HepG2 (cell line): Measurements from ENCODE around the gene AQP10. TPM values are rescaled to one million over a fixed set of nuclear protein-coding genes. Genes with fewer than 3 reads are reported as not detected.

Experiments
- CC2D1A ChIP-seq: sonication (generic); formaldehyde crosslinking; IDR thresholded peaks from 2 replicates; pipeline ENCODE4 v1.8.1; 2023; ENCODE audit warnings: mild to moderate bottlenecking, missing genetic modification reagents
- ERF ChIP-seq: IDR thresholded peaks from 2 replicates; pipeline ENCODE4 v1.6.1; 2018; ENCODE audit warnings: missing biosample characterization, missing genetic modification reagents
- GABPA ChIP-seq, 2 experiments: IDR thresholded peaks; 2 replicates each; pipeline ENCODE4 v1.6.1; 2011 to 2016; ENCODE audit warnings: low read depth in 2 of 2, low read length in 1 of 2, missing biosample characterization in 1 of 2, missing genetic modification characterization in 1 of 2
- HNRNPK ChIP-seq: fragments of 200-400 bp; formaldehyde crosslinking; IDR thresholded peaks from 2 replicates; pipeline ENCODE4 v1.6.1; 2018; ENCODE audit warnings: low read length, low read depth, moderate library complexity, mild to moderate bottlenecking; ENCODE audit not compliant: poor library complexity, severe bottlenecking
- MAF1 ChIP-seq: sonication (generic); formaldehyde crosslinking; IDR thresholded peaks from 2 replicates; pipeline ENCODE4 v1.5.0; 2020; ENCODE audit warnings: missing genetic modification reagents, borderline replicate concordance
- MED8 ChIP-seq: sonication (generic); formaldehyde crosslinking; IDR thresholded peaks from 2 replicates; pipeline ENCODE4 v1.8.1; 2023; ENCODE audit warnings: mild to moderate bottlenecking, missing genetic modification reagents; ENCODE audit not compliant: insufficient replicate concordance
- MIXL1 ChIP-seq: IDR thresholded peaks from 2 replicates; pipeline ENCODE4 v1.6.1; 2016
- NFIB ChIP-seq: sonication (generic); formaldehyde crosslinking; IDR thresholded peaks from 2 replicates; pipeline ENCODE4 v1.9.0; 2021; ENCODE audit warnings: missing genetic modification reagents, mild to moderate bottlenecking, borderline replicate concordance
- PCBP2 ChIP-seq: fragments of 200-400 bp; formaldehyde crosslinking; optimal IDR thresholded peaks from 2 replicates; pipeline ENCODE3; 2018; ENCODE audit warnings: low read length, low read depth; ENCODE audit not compliant: poor library complexity, severe bottlenecking
- PHB2 ChIP-seq: fragments of 450-650 bp; IDR thresholded peaks from 2 replicates; pipeline ENCODE4 v1.6.1; 2018; ENCODE audit not compliant: partially characterized antibody
- RARG ChIP-seq: sonication (generic); formaldehyde crosslinking; IDR thresholded peaks from 2 replicates; pipeline ENCODE4 v1.4.0; 2020; ENCODE audit warnings: low read depth, mild to moderate bottlenecking, missing genetic modification reagents
- REXO4 ChIP-seq: sonication (generic); formaldehyde crosslinking; IDR thresholded peaks from 2 replicates; pipeline ENCODE4 v1.8.0; 2022; ENCODE audit warnings: missing genetic modification reagents, mild to moderate bottlenecking, borderline replicate concordance
- TBP ChIP-seq: sonication (generic); formaldehyde crosslinking; IDR thresholded peaks from 2 replicates; pipeline ENCODE4 v1.5.0; 2020; ENCODE audit warnings: missing genetic modification reagents
- THYN1 ChIP-seq: sonication (generic); formaldehyde crosslinking; IDR thresholded peaks from 2 replicates; pipeline ENCODE4 v1.8.1; 2023; ENCODE audit warnings: low read depth, mild to moderate bottlenecking, moderate library complexity, missing genetic modification reagents, borderline replicate concordance
- ZNF264 ChIP-seq: sonication (generic); formaldehyde crosslinking; IDR thresholded peaks from 2 replicates; pipeline ENCODE4 v1.4.0; 2020; ENCODE audit warnings: missing genetic modification reagents
- ZNF367 ChIP-seq: sonication (generic); formaldehyde crosslinking; IDR thresholded peaks from 2 replicates; pipeline ENCODE4 v1.4.0; 2020; ENCODE audit warnings: missing genetic modification reagents, borderline replicate concordance
- ZNF598 ChIP-seq: sonication (generic); formaldehyde crosslinking; IDR thresholded peaks from 2 replicates; pipeline ENCODE4 v1.5.1; 2020; ENCODE audit warnings: mild to moderate bottlenecking, missing genetic modification reagents, borderline replicate concordance
- ZNF775 ChIP-seq: sonication (generic); formaldehyde crosslinking; IDR thresholded peaks from 2 replicates; pipeline ENCODE4 v1.4.0; 2020; ENCODE audit warnings: missing genetic modification reagents, mild to moderate bottlenecking, moderate library complexity, borderline replicate concordance
- ZSCAN20 ChIP-seq: sonication (generic); formaldehyde crosslinking; IDR thresholded peaks from 2 replicates; pipeline ENCODE4 v1.4.0; 2020; ENCODE audit warnings: missing genetic modification reagents, mild to moderate bottlenecking, borderline replicate concordance
- ZSCAN25 ChIP-seq: sonication (generic); formaldehyde crosslinking; IDR thresholded peaks from 2 replicates; pipeline ENCODE4 v1.8.0; 2022; ENCODE audit warnings: mild to moderate bottlenecking, missing genetic modification reagents
- polyA plus RNA-seq, 8 experiments: library from polyadenylated mRNA; depleted of rRNA in 3 of 8; stranded (reverse) in 7 of 8; unstranded in 1 of 8; fragments of >200 nt; fragmentation: Illumina TruSeq in 4 of 8; extraction: Trizol in 4 of 8; gene quantifications; 2 replicates each; pipeline versions ENCODE4 v1.2.1 to v1.2.3, GENCODE V29; 2011 to 2016; ENCODE audit warnings: low read depth in 4 of 8, missing spikeins in 1 of 8, mixed read lengths in 1 of 8; ENCODE audit not compliant: insufficient read depth in 1 of 8
- total RNA-seq, 5 experiments: library from RNA; depleted of rRNA; stranded (reverse); fragments of >200 nt; fragmentation: Illumina TruSeq; extraction: Trizol; gene quantifications; 2 replicates each; pipeline ENCODE4 v1.2.3, GENCODE V29; 2016; ENCODE audit warnings: low read depth in 1 of 5
- TF ChIP-seq, protein P1 (sequence below): sonication (generic); formaldehyde crosslinking; IDR thresholded peaks from 2 replicates; pipeline ENCODE4 v1.9.0; 2022; ENCODE audit warnings: missing genetic modification reagents, mild to moderate bottlenecking, borderline replicate concordance
- TF ChIP-seq, protein P2 (sequence below): IDR thresholded peaks from 2 replicates; pipeline ENCODE4 v1.6.1; 2016; ENCODE audit warnings: low read depth, borderline replicate concordance
- TF ChIP-seq, protein P3 (sequence below): sonication (generic); formaldehyde crosslinking; IDR thresholded peaks from 2 replicates; pipeline ENCODE4 v1.4.0; 2020; ENCODE audit warnings: missing genetic modification reagents

AQP10 gene
- total and polyA plus RNA-seq, 2 of the 13 experiments (the other 11 are each of a cell fraction or from before 2014, with no cell fraction given): 0.30 TPM; not detected in 1

DNA sequence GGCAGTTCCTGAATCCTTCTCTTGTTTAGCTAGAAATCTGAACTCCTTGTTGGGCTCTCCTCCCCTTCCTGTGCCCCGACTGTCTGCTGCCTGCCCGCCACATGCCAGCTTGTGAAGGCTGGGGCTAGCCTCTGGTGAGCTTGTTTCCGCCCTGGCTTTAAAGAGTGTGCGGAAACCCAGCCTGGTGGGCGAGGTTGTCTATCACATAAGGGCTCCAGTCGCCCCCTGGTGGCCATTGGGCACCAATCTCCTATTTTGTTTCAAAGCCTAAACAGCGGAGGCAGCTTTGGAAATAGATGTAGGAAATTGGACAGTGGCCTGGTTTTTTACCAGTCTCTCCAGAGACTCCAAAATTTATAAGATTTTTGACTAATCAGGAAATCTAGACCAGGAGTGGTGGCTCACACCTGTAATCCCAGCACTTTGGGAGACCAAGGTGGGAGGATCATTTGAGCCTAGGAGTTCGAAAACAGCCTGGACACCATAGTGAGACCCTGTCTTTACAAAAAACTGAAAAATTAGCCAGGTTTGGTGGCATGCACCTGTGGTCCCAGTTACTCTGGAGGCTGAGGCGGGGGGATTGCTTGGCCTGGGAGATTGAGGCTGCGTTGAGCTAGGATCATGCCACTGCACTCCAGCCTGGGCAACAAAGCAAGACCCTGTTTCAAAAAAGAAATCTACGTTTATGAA, 14.3 kb downstream of the AQP10 start (continued):
- TF ChIP-seq, protein P1, sequence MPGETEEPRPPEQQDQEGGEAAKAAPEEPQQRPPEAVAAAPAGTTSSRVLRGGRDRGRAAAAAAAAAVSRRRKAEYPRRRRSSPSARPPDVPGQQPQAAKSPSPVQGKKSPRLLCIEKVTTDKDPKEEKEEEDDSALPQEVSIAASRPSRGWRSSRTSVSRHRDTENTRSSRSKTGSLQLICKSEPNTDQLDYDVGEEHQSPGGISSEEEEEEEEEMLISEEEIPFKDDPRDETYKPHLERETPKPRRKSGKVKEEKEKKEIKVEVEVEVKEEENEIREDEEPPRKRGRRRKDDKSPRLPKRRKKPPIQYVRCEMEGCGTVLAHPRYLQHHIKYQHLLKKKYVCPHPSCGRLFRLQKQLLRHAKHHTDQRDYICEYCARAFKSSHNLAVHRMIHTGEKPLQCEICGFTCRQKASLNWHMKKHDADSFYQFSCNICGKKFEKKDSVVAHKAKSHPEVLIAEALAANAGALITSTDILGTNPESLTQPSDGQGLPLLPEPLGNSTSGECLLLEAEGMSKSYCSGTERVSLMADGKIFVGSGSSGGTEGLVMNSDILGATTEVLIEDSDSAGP (CRISPR knock-in tag): no peak
- TF ChIP-seq MED8 (no peak), REXO4 (CRISPR knock-in tag) (no peak), ZNF264 (CRISPR knock-in tag) (no peak), NFIB (CRISPR knock-in tag) (no peak), GABPA (IDR thresholded peaks at IDR 0.05; ENCODE audit: low read depth, low read length) (no peak), GABPA (CRISPR knock-in tag; IDR thresholded peaks at IDR 0.05; ENCODE audit: low read depth) (no peak; the same call in 1 of the 2 replicates), ZSCAN20 (CRISPR knock-in tag) (no peak), HNRNPK (no peak), MAF1 (no peak), RARG (CRISPR knock-in tag) (no peak), ZSCAN25 (CRISPR knock-in tag) (no peak), ZNF367 (CRISPR knock-in tag) (no peak), MIXL1 (CRISPR knock-in tag) (no peak), TBP (no peak), CC2D1A (CRISPR knock-in tag) (no peak), ERF (peak; percentile 57; the same call in 1 of the 2 replicates), PCBP2 (no peak), THYN1 (CRISPR knock-in tag) (no peak), ZNF775 (CRISPR knock-in tag) (no peak), PHB2 (no peak), ZNF598 (CRISPR knock-in tag) (no peak)
- TF ChIP-seq, protein P2, sequence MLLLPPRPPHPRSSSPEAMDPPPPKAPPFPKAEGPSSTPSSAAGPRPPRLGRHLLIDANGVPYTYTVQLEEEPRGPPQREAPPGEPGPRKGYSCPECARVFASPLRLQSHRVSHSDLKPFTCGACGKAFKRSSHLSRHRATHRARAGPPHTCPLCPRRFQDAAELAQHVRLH (CRISPR knock-in tag): peak; percentile 45; the same call in 1 of the 2 replicates
- TF ChIP-seq, protein P3, sequence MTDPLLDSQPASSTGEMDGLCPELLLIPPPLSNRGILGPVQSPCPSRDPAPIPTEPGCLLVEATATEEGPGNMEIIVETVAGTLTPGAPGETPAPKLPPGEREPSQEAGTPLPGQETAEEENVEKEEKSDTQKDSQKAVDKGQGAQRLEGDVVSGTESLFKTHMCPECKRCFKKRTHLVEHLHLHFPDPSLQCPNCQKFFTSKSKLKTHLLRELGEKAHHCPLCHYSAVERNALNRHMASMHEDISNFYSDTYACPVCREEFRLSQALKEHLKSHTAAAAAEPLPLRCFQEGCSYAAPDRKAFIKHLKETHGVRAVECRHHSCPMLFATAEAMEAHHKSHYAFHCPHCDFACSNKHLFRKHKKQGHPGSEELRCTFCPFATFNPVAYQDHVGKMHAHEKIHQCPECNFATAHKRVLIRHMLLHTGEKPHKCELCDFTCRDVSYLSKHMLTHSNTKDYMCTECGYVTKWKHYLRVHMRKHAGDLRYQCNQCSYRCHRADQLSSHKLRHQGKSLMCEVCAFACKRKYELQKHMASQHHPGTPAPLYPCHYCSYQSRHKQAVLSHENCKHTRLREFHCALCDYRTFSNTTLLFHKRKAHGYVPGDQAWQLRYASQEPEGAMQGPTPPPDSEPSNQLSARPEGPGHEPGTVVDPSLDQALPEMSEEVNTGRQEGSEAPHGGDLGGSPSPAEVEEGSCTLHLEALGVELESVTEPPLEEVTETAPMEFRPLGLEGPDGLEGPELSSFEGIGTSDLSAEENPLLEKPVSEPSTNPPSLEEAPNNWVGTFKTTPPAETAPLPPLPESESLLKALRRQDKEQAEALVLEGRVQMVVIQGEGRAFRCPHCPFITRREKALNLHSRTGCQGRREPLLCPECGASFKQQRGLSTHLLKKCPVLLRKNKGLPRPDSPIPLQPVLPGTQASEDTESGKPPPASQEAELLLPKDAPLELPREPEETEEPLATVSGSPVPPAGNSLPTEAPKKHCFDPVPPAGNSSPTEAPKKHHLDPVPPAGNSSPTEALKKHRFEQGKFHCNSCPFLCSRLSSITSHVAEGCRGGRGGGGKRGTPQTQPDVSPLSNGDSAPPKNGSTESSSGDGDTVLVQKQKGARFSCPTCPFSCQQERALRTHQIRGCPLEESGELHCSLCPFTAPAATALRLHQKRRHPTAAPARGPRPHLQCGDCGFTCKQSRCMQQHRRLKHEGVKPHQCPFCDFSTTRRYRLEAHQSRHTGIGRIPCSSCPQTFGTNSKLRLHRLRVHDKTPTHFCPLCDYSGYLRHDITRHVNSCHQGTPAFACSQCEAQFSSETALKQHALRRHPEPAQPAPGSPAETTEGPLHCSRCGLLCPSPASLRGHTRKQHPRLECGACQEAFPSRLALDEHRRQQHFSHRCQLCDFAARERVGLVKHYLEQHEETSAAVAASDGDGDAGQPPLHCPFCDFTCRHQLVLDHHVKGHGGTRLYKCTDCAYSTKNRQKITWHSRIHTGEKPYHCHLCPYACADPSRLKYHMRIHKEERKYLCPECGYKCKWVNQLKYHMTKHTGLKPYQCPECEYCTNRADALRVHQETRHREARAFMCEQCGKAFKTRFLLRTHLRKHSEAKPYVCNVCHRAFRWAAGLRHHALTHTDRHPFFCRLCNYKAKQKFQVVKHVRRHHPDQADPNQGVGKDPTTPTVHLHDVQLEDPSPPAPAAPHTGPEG: no peak
